Measurements from ENCODE around the gene EDN3.

DNA sequence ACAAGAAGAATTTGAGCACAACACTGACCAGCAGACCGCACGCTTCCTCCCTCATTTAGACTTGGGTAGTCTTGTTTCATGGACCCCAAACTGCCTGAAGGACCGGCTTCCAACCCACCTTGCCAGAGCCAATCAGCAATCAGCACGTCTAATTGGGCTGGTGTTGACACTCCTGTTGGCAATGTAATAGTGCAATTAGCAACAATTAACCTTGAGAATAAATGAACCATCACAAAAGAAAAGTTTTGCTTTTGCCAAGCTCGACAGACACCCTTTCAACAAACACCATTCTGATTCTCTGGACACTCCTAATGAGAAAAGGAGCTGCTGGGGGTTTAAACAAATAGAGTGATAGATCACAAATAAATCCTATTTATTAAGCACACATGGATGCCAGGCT lies 61.0 kb downstream of the EDN3 start:
- TF ChIP-seq CTCF (IDR thresholded peaks at IDR 0.05) (no peak), POLR2AphosphoS5 (IDR thresholded peaks at IDR 0.05) (no peak), POLR2A (IDR thresholded peaks at IDR 0.05) (no peak)

Measured in upper lobe of left lung (tissue), 4 donors.